GM12878 (cell line): Measurements from ENCODE around the gene GRIK3. TPM values are rescaled to one million over a fixed set of nuclear protein-coding genes. Genes with fewer than 3 reads are reported as not detected.

ENCODE experiments used
- ATAC-seq: fragments of 200-7000 bp; cut with Tn5 transposase; 3 replicates; pipeline ENCODE4 v1.9.1; 2020; ENCODE audit warnings: mild to moderate bottlenecking, moderate library complexity
- BruUV-seq: library from RNA; stranded (reverse); fragments of 400-500 nt; replicated peaks from 2 replicates; lab custom pipeline; 2021; lab: Mats Ljungman, UMichigan
- CTCF ChIA-PET: fragments of 300-600 bp; sonication (Branson Sonifier 250); formaldehyde crosslinking; extraction: SDS; loops from one replicate; lab custom pipeline; 2021; ENCODE audit warnings: inconsistent platforms; lab: Yijun Ruan, JAX
- POLR2A ChIA-PET: fragments of 350-600 bp; formaldehyde crosslinking; extraction: SDS; loops from one replicate; lab custom pipeline; 2021; ENCODE audit warnings: inconsistent platforms; lab: Charles Lee
- RAD21 ChIA-PET: fragments of 300-600 bp; sonication (Branson Sonifier 250); formaldehyde crosslinking; loops from one replicate; lab custom pipeline; 2023; ENCODE audit warnings: antibody characterized with exemption; ENCODE audit not compliant: unreplicated experiment; lab: Charles Lee
- SMC1A ChIA-PET: fragments of 300-600 bp; sonication (Branson Sonifier 250); formaldehyde crosslinking; loops from one replicate; lab custom pipeline; 2023; ENCODE audit not compliant: unreplicated experiment, uncharacterized antibody; lab: Charles Lee
- DNase-seq: peaks from one replicate; pipeline ENCODE4 v3.0.0-alpha.2; 2011; ENCODE audit warnings: low read depth, low spot score
- FAIRE-seq: peaks from 3 replicates; lab custom pipeline; 2011; peaks lifted over from hg19 to GRCh38; lab: Jason Lieb, UNC
- H2AFZ ChIP-seq: 2 replicates; pipeline ENCODE4 v1.6.0; 2011; ENCODE audit warnings: low read depth, low read length, control low read depth; ENCODE audit not compliant: control insufficient read depth
- H3K27ac ChIP-seq: 2 replicates; pipeline ENCODE4 v1.5.1; 2011; ENCODE audit warnings: control low read depth; ENCODE audit not compliant: control insufficient read depth, insufficient read depth
- H3K27me3 ChIP-seq, 2 experiments: replicated peaks in 1 of 2; 2 replicates each; pipeline versions ENCODE4 v1.6.0 to v1.6.1; 2011; ENCODE audit warnings: low read length in 1 of 2; ENCODE audit not compliant: control insufficient read depth in 2 of 2, insufficient read depth in 2 of 2
- H3K36me3 ChIP-seq, 2 experiments: 2 replicates each; pipeline ENCODE4 v1.5.1; 2011; ENCODE audit warnings: low read length in 1 of 2; ENCODE audit not compliant: control insufficient read depth in 2 of 2, insufficient read depth in 2 of 2
- H3K4me1 ChIP-seq: 2 replicates; pipeline ENCODE4 v1.6.1; 2011; ENCODE audit warnings: mild to moderate bottlenecking, low read length, moderate library complexity, mixed read lengths; ENCODE audit not compliant: control insufficient read depth, insufficient read depth
- H3K4me2 ChIP-seq: 2 replicates; pipeline ENCODE4 v1.6.0; 2011; ENCODE audit warnings: control low read depth; ENCODE audit not compliant: control insufficient read depth, insufficient read depth
- H3K4me3 ChIP-seq: fragments of 200-600 bp; sonication (generic); 2 replicates; pipeline ENCODE4 v1.5.1; 2016
- H3K79me2 ChIP-seq: 2 replicates; pipeline ENCODE4 v1.6.0; 2011; ENCODE audit warnings: low read length; ENCODE audit not compliant: control insufficient read depth, insufficient read depth
- H3K9ac ChIP-seq: 2 replicates; pipeline ENCODE4 v1.8.0; 2011; ENCODE audit warnings: low read length, control low read depth, mixed read lengths; ENCODE audit not compliant: control insufficient read depth, insufficient read depth
- H3K9me3 ChIP-seq: replicated peaks from 3 replicates; pipeline ENCODE4 v1.5.1; 2011; ENCODE audit warnings: mild to moderate bottlenecking, low read length; ENCODE audit not compliant: control insufficient read depth, insufficient read depth
- H4K20me1 ChIP-seq: 2 replicates; pipeline ENCODE4 v1.6.0; 2011; ENCODE audit not compliant: control insufficient read depth, insufficient read depth
- CHD4 ChIP-seq: fragments of 200-600 bp; sonication (generic); IDR thresholded peaks from 2 replicates; pipeline ENCODE4 v1.6.1; 2016; ENCODE audit warnings: mild to moderate bottlenecking
- CREB1 ChIP-seq: IDR thresholded peaks from 2 replicates; pipeline ENCODE4 v1.6.1; 2012; ENCODE audit warnings: low read depth, mild to moderate bottlenecking, inconsistent platforms
- ELK1 ChIP-seq: IDR thresholded peaks from 2 replicates; pipeline ENCODE4 v1.6.1; 2012; ENCODE audit warnings: low read depth, low read length, improper control_type of control experiment
- IRF4 ChIP-seq: IDR thresholded peaks from 2 replicates; pipeline ENCODE4 v1.6.1; 2011; ENCODE audit warnings: low read depth, low read length
- KAT2A ChIP-seq: conservative IDR thresholded peaks from 2 replicates; pipeline ENCODE4 v1.6.1; 2011; ENCODE audit warnings: low read depth, low read length; ENCODE audit not compliant: control insufficient read depth
- MTA3 ChIP-seq: IDR thresholded peaks from 2 replicates; pipeline ENCODE4 v1.6.1; 2012; ENCODE audit warnings: low read length, inconsistent platforms, borderline replicate concordance
- PAX8 ChIP-seq: fragments of 450-650 bp; IDR thresholded peaks from 2 replicates; pipeline ENCODE4 v1.6.1; 2017; ENCODE audit warnings: mild to moderate bottlenecking, moderate library complexity
- SP1 ChIP-seq: IDR thresholded peaks from one replicate; pipeline ENCODE4 v1.6.1; 2011; ENCODE audit warnings: low read depth, low read length
- SUPT20H ChIP-seq: IDR thresholded peaks from 2 replicates; pipeline ENCODE4 v1.6.1; 2011; ENCODE audit warnings: low read depth, mild to moderate bottlenecking, low read length, moderate library complexity, borderline replicate concordance; ENCODE audit not compliant: control insufficient read depth
- ZNF207 ChIP-seq: fragments of 450-650 bp; IDR thresholded peaks from 2 replicates; pipeline ENCODE4 v1.6.1; 2014; ENCODE audit warnings: antibody characterized with exemption, mild to moderate bottlenecking, borderline replicate concordance
- ZNF274 ChIP-seq: IDR thresholded peaks from one replicate; pipeline ENCODE4 v1.8.0; 2011; ENCODE audit not compliant: insufficient read length, insufficient read depth
- WGBS: methylation state at CpG from one replicate; pipeline ENCODE4 v1.1.6; 2016; ENCODE audit warnings: low lambda C conversion rate; ENCODE audit not compliant: insufficient replicate concordance, insufficient coverage; ENCODE audit errors: missing lambda C conversion rate; 5-methylcytosine and 5-hydroxymethylcytosine counted together
- in situ Hi-C: fragments of 300-500 bp; cut with MboI; formaldehyde crosslinking; loops from 9 replicates; pipeline ENCODE4 v1.14.3; 2018; ENCODE audit warnings: mixed read lengths
- intact Hi-C: fragments of 100-400 bp; cut with micrococcal nuclease; formaldehyde crosslinking; loops from one replicate; pipeline ENCODE4 v1.14.2; 2022; ENCODE audit not compliant: unreplicated experiment
- polyA plus RNA-seq, 11 experiments: library from polyadenylated mRNA; depleted of rRNA in 4 of 11; unstranded in 6 of 11; stranded (reverse) in 5 of 11; fragments of >200 nt; fragmentation: Nextera tagmentation in 4 of 11; fragmentation: Illumina TruSeq in 1 of 11; extraction: Ambion mirVana in 4 of 11; extraction: Trizol in 1 of 11; gene quantifications; 1 replicate in 1 of 11; 2 replicates in 10 of 11; pipeline versions ENCODE4 v1.2.1 to v1.2.3, GENCODE V29; 2011 to 2016; ENCODE audit warnings: inconsistent platforms in 2 of 11, missing spikeins in 2 of 11, low read depth in 1 of 11
- total RNA-seq, 4 experiments: library from RNA; depleted of rRNA in 3 of 4; stranded (reverse); fragments of >200 nt in 3 of 4; fragmentation: Illumina TruSeq in 1 of 4; extraction: Trizol in 1 of 4; gene quantifications; 2 replicates each; pipeline versions ENCODE4 v1.2.1 to v1.2.3, GENCODE V29; 2013 to 2021
- TF ChIP-seq, protein P1 (sequence below): IDR thresholded peaks from 2 replicates; pipeline ENCODE4 v1.6.1; 2011; ENCODE audit warnings: mild to moderate bottlenecking, low read depth, low read length, moderate library complexity; ENCODE audit not compliant: insufficient replicate concordance

Gene GRIK3
- total and polyA plus RNA-seq, 10 of the 15 experiments (the other 5 are each of a cell fraction or from before 2014, with no cell fraction given), result not detected

GRCh38 chr1:36953061-36953460 lies 81.3 kb downstream of the GRIK3 start:
- no peaks in the 10 kb centered on the region for H3K79me2 ChIP-seq
- H3K36me3 ChIP-seq, result no peaks in the 10 kb centered on the region
- H3K4me2 ChIP-seq, result no peak overlapping the region
- DNase-seq (no peak), FAIRE-seq (no peak), ATAC-seq (no peak)
- no peak overlapping the region for H3K27ac ChIP-seq
- ChIA-PET SMC1A (no interaction called here), CTCF (no interaction called here), POLR2A (no interaction called here), RAD21 (no interaction called here)
- H4K20me1 ChIP-seq, result no peaks in the 10 kb centered on the region
- no peak overlapping the region for H3K9ac ChIP-seq
- TF ChIP-seq SUPT20H (no peak), IRF4 (no peak), MTA3 (no peak), CHD4 (no peak), ZNF274 (no peak), ELK1 (no peak), ZNF207 (no peak), PAX8 (no peak), KAT2A (no peak), SP1 (no peak), CREB1 (no peak)
- TF ChIP-seq, protein P1, sequence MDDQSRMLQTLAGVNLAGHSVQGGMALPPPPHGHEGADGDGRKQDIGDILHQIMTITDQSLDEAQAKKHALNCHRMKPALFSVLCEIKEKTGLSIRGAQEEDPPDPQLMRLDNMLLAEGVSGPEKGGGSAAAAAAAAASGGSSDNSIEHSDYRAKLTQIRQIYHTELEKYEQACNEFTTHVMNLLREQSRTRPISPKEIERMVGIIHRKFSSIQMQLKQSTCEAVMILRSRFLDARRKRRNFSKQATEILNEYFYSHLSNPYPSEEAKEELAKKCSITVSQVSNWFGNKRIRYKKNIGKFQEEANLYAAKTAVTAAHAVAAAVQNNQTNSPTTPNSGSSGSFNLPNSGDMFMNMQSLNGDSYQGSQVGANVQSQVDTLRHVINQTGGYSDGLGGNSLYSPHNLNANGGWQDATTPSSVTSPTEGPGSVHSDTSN, result no peak
- H3K9me3 ChIP-seq, result no peaks in the 10 kb centered on the region
- H2AFZ ChIP-seq, result no peak overlapping the region
- intact Hi-C loops (no loop called here), in situ Hi-C loops (no loop called here)
- no peaks in the 10 kb centered on the region for H3K27me3 ChIP-seq
- WGBS, result 22% methylated on average over 5 of the region's 5 CpGs
- H3K4me1 ChIP-seq, result no peaks in the 10 kb centered on the region
- BruUV-seq, result no TSS peak
- H3K4me3 ChIP-seq, result no peak overlapping the region
